Upper lobe of left lung (tissue), 6 donors: Measurements from ENCODE around the gene RGS8. TPM values are rescaled to one million over a fixed set of nuclear protein-coding genes. Genes with fewer than 3 reads are reported as not detected.

Experiments
- ATAC-seq, 2 donors: fragments of 200-7000 bp; cut with Tn5 transposase; one replicate each; pipeline ENCODE4 v1.9.1; 2022; ENCODE audit warnings: mild to moderate bottlenecking in 2 of 2, moderate library complexity in 2 of 2; ENCODE audit not compliant: low FRiP score in 2 of 2
- DNase-seq, 2 donors: peaks; one replicate each; pipeline ENCODE4 v3.0.0-alpha.2; 2019 to 2020
- H3K27ac ChIP-seq, 4 donors: fragments of 200-600 bp; sonication (generic); one replicate each; pipeline ENCODE4 v1.5.1; 2016 to 2019
- H3K27me3 ChIP-seq, 4 donors: fragments of 200-600 bp; sonication (generic); one replicate each; pipeline ENCODE4 v1.5.1; 2017 to 2019
- H3K36me3 ChIP-seq, 4 donors: fragments of 200-600 bp; sonication (generic); one replicate each; pipeline ENCODE4 v1.5.1; 2016 to 2019
- H3K4me1 ChIP-seq, 4 donors: fragments of 200-600 bp; sonication (generic); one replicate each; pipeline ENCODE4 v1.5.1; 2018 to 2019
- H3K4me3 ChIP-seq, 4 donors: fragments of 200-600 bp; sonication (generic); one replicate each; pipeline ENCODE4 v1.5.1; 2017 to 2019; ENCODE audit warnings: mild to moderate bottlenecking in 2 of 4, moderate library complexity in 1 of 4
- H3K9me3 ChIP-seq, 4 donors: fragments of 200-600 bp; sonication (generic); one replicate each; pipeline ENCODE4 v1.5.1; 2018 to 2019
- EP300 ChIP-seq, 4 donors: sonication (generic); formaldehyde crosslinking; IDR thresholded peaks; one replicate each; pipeline ENCODE4 v1.5.1; 2017; ENCODE audit warnings: antibody characterized with exemption in 4 of 4, control low read depth in 2 of 4
- POLR2A ChIP-seq, 4 donors: fragments of 450-650 bp; IDR thresholded peaks; one replicate each; pipeline ENCODE4 v1.5.1; 2016 to 2017; ENCODE audit warnings: antibody characterized with exemption in 4 of 4, mild to moderate bottlenecking in 2 of 4
- POLR2AphosphoS5 ChIP-seq, 2 donors: sonication (generic); formaldehyde crosslinking; IDR thresholded peaks; one replicate each; pipeline ENCODE4 v1.5.1; 2017; ENCODE audit warnings: antibody characterized with exemption in 2 of 2
- WGBS, 2 donors: methylation state at CpG; one replicate each; pipeline ENCODE4 v1.1.5; 2017 to 2018; 5-methylcytosine and 5-hydroxymethylcytosine counted together
- total RNA-seq, 6 donors: library from RNA; depleted of rRNA in 4 of 6; stranded (reverse); fragments of >200 nt in 4 of 6; gene quantifications; one replicate each; pipeline versions ENCODE4 v1.1.0 to v1.2.1, GENCODE V29; 2016 to 2021
- TF ChIP-seq, protein P1 (sequence below), 6 experiments: fragments of 450-650 bp in 4 of 6; fragments of 200-600 bp in 2 of 6; sonication (generic) in 2 of 6; IDR thresholded peaks; one replicate each; pipeline ENCODE4 v1.5.1; 2016 to 2019; ENCODE audit warnings: antibody characterized with exemption in 6 of 6
- donor health status: DM: no; HTN: no; CAD: no; lungs with moderate emphysema.
- donor health status: DM: no; HTN: yes; CAD: no; lungs with severe emphysema.

RGS8 gene, protein sequence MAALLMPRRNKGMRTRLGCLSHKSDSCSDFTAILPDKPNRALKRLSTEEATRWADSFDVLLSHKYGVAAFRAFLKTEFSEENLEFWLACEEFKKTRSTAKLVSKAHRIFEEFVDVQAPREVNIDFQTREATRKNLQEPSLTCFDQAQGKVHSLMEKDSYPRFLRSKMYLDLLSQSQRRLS
- under 1 TPM in 1 of 6 donors, not detected in 5; 0.20 TPM for total RNA-seq

DNA sequence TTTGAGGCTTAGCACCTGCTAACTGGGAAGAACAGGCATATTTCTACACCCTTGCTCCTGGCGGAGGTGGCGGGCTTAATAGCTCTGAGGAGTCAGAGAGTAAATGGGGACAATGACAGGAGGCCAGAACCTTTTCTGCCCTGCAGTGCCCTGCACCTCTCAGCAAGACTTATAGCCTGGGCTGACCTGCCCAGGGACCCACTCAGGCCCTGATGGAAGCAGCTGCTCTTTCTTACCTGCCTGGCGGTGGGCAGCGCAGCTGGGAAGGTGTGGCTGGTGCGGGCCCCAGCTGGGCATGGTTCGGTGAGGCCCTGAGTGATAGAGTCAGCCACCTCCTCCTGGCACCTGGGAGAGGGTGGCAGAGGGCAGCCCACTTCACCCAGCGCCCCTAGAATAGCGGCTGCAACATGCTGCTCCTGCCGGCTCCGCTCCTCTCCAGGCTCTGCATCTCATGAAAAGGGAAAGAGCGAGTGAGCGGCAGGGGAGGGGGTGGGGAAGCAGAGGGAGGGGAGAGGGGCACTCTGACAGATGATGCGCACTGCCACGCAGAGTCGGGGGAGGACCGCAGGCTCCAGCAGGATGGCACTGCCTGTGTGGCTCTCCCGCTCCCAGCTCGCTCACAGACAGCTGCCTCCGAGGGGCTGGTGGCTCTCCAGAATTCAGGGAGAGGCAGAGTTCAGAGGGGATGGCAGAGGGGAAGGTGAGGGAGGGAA lies at the start of gene RGS8:
RGS8 (minus strand) TSS at position 472 of the 713 bp plus-strand sequence. CDS start 14,938 bp downstream, outside the sequence.
- ATAC-seq (peak in 1 of 2 donors; percentile 5), DNase-seq (peak in 1 of 2 donors; percentile 51)
- no peaks in the 10 kb centered on the region for H3K27me3 ChIP-seq
- H3K27ac ChIP-seq, result no peak within 1 kb of the TSS
- H3K4me1 ChIP-seq, result peaks cover 0 to 12% (median 0%) of the 10 kb centered on the region in 4 donors
- no peaks in the 10 kb centered on the region for H3K36me3 ChIP-seq
- no peak within 1 kb of the TSS for H3K4me3 ChIP-seq
- no peaks in the 10 kb centered on the region for H3K9me3 ChIP-seq
- TF ChIP-seq POLR2A (IDR thresholded peaks at IDR 0.05), result no peak
- TF ChIP-seq EP300 (IDR thresholded peaks at IDR 0.05), result no peak
- TF ChIP-seq, protein P1, sequence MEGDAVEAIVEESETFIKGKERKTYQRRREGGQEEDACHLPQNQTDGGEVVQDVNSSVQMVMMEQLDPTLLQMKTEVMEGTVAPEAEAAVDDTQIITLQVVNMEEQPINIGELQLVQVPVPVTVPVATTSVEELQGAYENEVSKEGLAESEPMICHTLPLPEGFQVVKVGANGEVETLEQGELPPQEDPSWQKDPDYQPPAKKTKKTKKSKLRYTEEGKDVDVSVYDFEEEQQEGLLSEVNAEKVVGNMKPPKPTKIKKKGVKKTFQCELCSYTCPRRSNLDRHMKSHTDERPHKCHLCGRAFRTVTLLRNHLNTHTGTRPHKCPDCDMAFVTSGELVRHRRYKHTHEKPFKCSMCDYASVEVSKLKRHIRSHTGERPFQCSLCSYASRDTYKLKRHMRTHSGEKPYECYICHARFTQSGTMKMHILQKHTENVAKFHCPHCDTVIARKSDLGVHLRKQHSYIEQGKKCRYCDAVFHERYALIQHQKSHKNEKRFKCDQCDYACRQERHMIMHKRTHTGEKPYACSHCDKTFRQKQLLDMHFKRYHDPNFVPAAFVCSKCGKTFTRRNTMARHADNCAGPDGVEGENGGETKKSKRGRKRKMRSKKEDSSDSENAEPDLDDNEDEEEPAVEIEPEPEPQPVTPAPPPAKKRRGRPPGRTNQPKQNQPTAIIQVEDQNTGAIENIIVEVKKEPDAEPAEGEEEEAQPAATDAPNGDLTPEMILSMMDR (IDR thresholded peaks at IDR 0.05), result no peak
- no peak for TF ChIP-seq POLR2AphosphoS5 (IDR thresholded peaks at IDR 0.05)
- WGBS, 2 donors, result 43 to 65% methylated on average over 13 to 19 of the region's 19 CpGs

DNA sequence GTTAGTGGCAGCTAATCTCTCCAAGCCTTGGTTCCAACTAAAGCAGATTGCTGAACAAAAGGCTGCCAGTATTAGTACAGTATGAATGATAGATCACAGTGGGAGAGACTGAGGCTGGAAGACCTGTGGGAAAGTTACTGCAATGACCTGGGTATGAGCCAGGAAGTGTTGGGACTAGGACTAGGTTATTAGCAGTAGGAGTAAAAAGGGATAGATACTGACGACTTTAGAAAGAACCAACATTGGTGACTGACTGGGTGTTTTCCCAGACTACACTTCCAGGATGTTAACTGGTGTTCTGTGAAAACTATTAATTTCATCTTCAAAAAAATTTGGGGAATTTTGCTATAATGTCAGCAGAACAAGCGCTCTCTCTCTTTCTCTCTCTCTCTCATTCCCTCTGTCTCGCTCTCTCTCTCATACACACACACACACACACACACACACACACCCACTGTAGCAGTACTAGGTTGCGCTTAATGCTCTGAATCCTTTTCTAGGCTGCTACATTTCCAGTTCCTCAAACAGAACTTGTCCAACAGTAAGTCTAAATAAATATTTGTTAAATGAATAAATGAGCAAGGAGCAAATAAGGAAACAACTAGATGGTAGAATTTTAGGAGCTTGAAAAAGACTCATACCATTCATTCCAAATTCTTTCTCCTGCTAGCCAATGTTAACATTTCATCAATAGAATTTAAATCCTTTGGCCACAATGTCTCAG lies 47.6 kb upstream of the RGS8 start:
- no peaks in the 10 kb centered on the region for H3K27me3 ChIP-seq
- DNase-seq (no peak), ATAC-seq (no peak)
- 71 to 74% methylated on average over 4 of the region's 4 CpGs for WGBS, 2 donors
- no peak overlapping the region for H3K27ac ChIP-seq
- H3K4me3 ChIP-seq, result no peak overlapping the region
- H3K4me1 ChIP-seq, result no peaks in the 10 kb centered on the region
- H3K9me3 ChIP-seq, result no peaks in the 10 kb centered on the region
- TF ChIP-seq POLR2A (IDR thresholded peaks at IDR 0.05) (no peak), EP300 (IDR thresholded peaks at IDR 0.05) (no peak), POLR2AphosphoS5 (IDR thresholded peaks at IDR 0.05) (no peak)
- TF ChIP-seq, protein P1 (IDR thresholded peaks at IDR 0.05), result no peak
- no peaks in the 10 kb centered on the region for H3K36me3 ChIP-seq

DNA sequence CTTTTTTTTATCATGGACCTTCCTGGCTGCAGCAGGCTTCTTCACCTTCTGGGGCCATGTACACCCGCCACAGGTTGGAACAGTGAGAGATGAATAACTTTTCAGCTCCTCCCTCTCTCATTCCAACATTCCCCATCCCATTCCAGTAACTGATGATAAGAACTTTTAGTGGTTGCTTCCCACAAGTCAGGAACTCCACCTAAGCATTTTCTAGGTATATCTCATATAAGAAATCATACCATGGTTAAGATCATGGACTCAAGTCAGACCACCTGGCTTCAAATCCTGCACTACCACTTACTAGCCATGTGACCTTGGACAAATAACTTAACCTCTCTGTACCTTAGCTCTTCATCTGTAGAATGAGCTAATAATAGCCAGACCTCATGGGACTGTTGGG lies 42.5 kb upstream of the RGS8 start:
- no peak for ATAC-seq
- H3K27ac ChIP-seq, result no peak overlapping the region
- 88 to 100% methylated on average over 1 of the region's 1 CpG for WGBS, 2 donors

DNA sequence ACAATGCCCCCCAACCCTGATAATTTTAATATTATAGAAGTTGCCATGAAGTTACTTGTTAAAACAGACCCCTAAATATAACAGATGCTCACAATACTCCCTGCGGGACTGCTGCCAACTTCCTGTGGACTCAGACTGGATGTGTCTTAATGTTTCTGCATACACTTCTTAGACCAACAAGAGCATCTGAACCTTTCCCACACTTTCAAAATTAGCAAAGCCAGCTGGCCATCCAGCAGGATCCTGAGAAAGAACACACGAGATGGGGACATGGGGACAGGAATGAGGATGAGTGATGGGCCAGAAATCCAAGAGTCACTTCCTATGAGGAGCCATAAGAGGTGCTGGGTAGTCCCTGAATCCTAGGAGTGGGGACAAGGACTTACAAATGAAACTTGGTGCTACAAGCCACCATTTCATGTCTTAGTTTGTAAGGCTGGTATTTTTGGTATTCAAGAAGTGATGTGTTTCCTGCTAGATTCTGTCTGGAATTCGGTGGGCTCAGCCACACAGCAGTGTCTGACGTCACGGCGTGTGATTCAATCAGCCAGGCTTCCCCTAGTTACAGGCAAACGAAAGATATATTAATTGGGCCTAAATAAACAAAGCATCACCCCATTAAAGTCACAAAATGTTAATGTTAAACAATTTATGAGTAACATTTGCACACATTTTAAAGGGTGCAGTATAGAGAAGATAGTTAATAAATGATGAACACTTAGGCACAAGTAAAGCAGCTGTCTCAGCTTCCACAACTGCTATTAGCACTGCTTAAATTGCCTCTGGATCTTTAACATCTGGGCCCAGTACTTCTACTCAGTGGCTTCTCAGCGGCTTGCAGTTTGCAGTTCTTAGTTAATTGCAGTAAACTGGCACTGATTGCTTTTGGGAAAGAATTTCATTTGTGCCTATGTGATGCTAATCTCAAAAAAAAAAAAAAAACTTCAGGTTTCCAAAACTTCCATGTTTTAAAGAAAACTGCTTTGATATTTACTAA lies 41.2 kb upstream of the RGS8 start:
- no peak for ATAC-seq
- Histone ChIP-seq H3K9me3 (no peaks in the 10 kb centered on the region), H3K4me1 (no peaks in the 10 kb centered on the region), H3K27me3 (no peaks in the 10 kb centered on the region), H3K4me3 (no peak overlapping the region), H3K27ac (no peak overlapping the region), H3K36me3 (no peaks in the 10 kb centered on the region)
- TF ChIP-seq POLR2A (IDR thresholded peaks at IDR 0.05) (no peak), EP300 (IDR thresholded peaks at IDR 0.05) (no peak), POLR2AphosphoS5 (IDR thresholded peaks at IDR 0.05) (no peak)
- TF ChIP-seq, protein P1 (IDR thresholded peaks at IDR 0.05), result no peak
- WGBS, 2 donors, result 71 to 74% methylated on average over 8 of the region's 8 CpGs
- DNase-seq, result no peak

More for the DNA sequence above, 42.5 kb upstream of the RGS8 start:
- no peak for DNase-seq
- H3K4me3 ChIP-seq, result no peak overlapping the region
- no peaks in the 10 kb centered on the region for H3K27me3 ChIP-seq
- no peaks in the 10 kb centered on the region for H3K36me3 ChIP-seq
- no peaks in the 10 kb centered on the region for H3K9me3 ChIP-seq
- TF ChIP-seq EP300 (IDR thresholded peaks at IDR 0.05) (no peak), POLR2A (IDR thresholded peaks at IDR 0.05) (no peak), POLR2AphosphoS5 (IDR thresholded peaks at IDR 0.05) (no peak)
- TF ChIP-seq, protein P1 (IDR thresholded peaks at IDR 0.05), result no peak
- no peaks in the 10 kb centered on the region for H3K4me1 ChIP-seq
